Inflammatory macrophage treated with lipopolysaccharide for 1 hour (primary cell): ENCODE results near the gene SKOR1.
A peak's percentile ranks its signal among the peaks of the same experiment; 100 is the strongest.

ENCODE experiments used
- DNase-seq, 2 donors: peaks; one replicate each; pipeline ENCODE4 v3.0.0-alpha.2; 2020 to 2022

Gene SKOR1

GRCh38 chr15:67833710-67834511 lies 8.6 kb downstream of the SKOR1 start:
- DNase-seq = peak in 1 of 2 donors; percentile 51

GRCh38 chr15:67834581-67835296 lies 9.4 kb downstream of the SKOR1 start:
- no peak for DNase-seq

GRCh38 chr15:67835297-67836133 lies 10.2 kb downstream of the SKOR1 start:
- peak in 1 of 2 donors; percentile 36 for DNase-seq

GRCh38 chr15:67836134-67836455 lies 10.8 kb downstream of the SKOR1 start:
- DNase-seq = no peak

- peak; percentile 28 to 81 for DNase-seq
Measured at GRCh38 chr15:67836477-67836876, 11.2 kb downstream of the SKOR1 start.

- DNase-seq = no peak
Measured at GRCh38 chr15:67836955-67837354, 11.6 kb downstream of the SKOR1 start.

GRCh38 chr15:67838789-67839332 lies 13.6 kb downstream of the SKOR1 start:
- DNase-seq = peak; percentile 53 to 66

- DNase-seq = peak; percentile 63 to 74
Measured at GRCh38 chr15:67839499-67839928, 14.2 kb downstream of the SKOR1 start.

- DNase-seq = peak; percentile 90 to 92
Measured at GRCh38 chr15:67839929-67840748, 14.8 kb downstream of the SKOR1 start, which contains the start of gene RNU6-1. RNU6-1 (minus strand) TSS chr15:67840045.

GRCh38 chr15:67840749-67841512 lies 15.6 kb downstream of the SKOR1 start:
- DNase-seq = peak; percentile 30 to 35

- DNase-seq = no peak
Measured at GRCh38 chr15:67841513-67841762, 16.1 kb downstream of the SKOR1 start.

- no peak for DNase-seq
Measured at GRCh38 chr15:67843092-67843501, 17.8 kb downstream of the SKOR1 start.

GRCh38 chr15:67843571-67844387 lies 18.5 kb downstream of the SKOR1 start:
- no peak for DNase-seq

GRCh38 chr15:67845974-67846373 lies 20.7 kb downstream of the SKOR1 start:
- no peak for DNase-seq

- no peak for DNase-seq
Measured at GRCh38 chr15:67849538-67849937, 24.2 kb downstream of the SKOR1 start.

GRCh38 chr15:67850336-67850735 lies 25.0 kb downstream of the SKOR1 start:
- DNase-seq = no peak

GRCh38 chr15:67850994-67851571 lies 25.8 kb downstream of the SKOR1 start:
- DNase-seq = peak; percentile 79 to 86

GRCh38 chr15:67852418-67852817 lies 27.1 kb downstream of the SKOR1 start:
- no peak for DNase-seq

GRCh38 chr15:67853454-67853853 lies 28.1 kb downstream of the SKOR1 start:
- DNase-seq = no peak

GRCh38 chr15:67854358-67854757 lies 29.0 kb downstream of the SKOR1 start:
- DNase-seq = no peak
